Measurements from ENCODE around the gene SLC9A9. TPM values are rescaled to one million over a fixed set of nuclear protein-coding genes. Genes with fewer than 3 reads are reported as not detected.

Gene SLC9A9
- total RNA-seq, 4 donors from 2014 or later, result 1.7 to 8.2 (median 3.6) TPM

GRCh38 chr3:143220741-143221140, 627.5 kb downstream of the SLC9A9 start:
- no peak for DNase-seq
- intact Hi-C loops (cut with DNase I; ENCODE audit: low total_unique reads), result no loop called here
- H3K9me3 ChIP-seq, result no peaks in the 10 kb centered on the region
- TF ChIP-seq CTCF (IDR thresholded peaks at IDR 0.05 in 4 of 5, conservative IDR thresholded peaks at IDR 0.05 in 1 of 5) (no peak), POLR2A (IDR thresholded peaks at IDR 0.05) (no peak)
- no peak for ATAC-seq
- in situ Hi-C loops (cut with MboI; ENCODE audit: low sequenced_read_pairs in 4 of 4), result no loop called here
- no peak overlapping the region for H3K4me3 ChIP-seq
- no peaks in the 10 kb centered on the region for H3K36me3 ChIP-seq
- no peaks in the 10 kb centered on the region for H3K4me1 ChIP-seq
- no peak overlapping the region for H3K27ac ChIP-seq
- no peaks in the 10 kb centered on the region for H3K27me3 ChIP-seq

DNA sequence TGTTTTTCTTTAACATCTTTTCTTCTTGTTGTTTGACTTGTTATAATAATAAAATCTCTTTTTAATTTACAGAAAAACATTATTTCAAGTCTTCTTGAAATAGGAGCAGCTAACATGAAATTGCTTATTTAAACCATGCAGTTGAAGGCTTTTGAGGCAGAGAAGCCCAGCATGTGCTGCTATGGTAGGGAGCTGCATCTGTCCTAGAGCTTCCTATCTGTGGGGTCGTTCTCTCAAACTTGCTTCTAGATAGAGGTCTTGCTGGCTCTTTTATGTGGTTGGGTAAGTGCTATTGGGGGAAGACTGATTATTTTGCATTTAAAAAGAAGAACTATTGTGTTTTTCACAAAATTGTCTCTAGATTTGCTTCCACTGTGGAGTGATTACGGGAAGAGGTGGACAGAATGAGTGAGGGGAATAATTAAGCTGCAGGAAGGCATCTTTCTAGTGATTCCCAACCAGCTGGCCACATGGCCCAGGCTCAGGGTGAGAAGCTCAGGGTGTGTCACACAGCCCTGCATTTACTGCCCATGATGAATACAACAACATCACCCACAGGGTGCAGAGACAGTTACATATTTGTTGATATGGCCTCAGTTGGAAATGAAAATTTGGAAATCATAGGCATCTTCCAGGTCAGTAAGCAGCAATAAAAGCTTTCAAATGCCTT, 630.0 kb downstream of the SLC9A9 start:
- Histone ChIP-seq H3K4me1 (no peaks in the 10 kb centered on the region), H3K9me3 (no peaks in the 10 kb centered on the region), H3K4me3 (no peak overlapping the region), H3K27ac (no peak overlapping the region), H3K36me3 (no peaks in the 10 kb centered on the region), H3K27me3 (no peaks in the 10 kb centered on the region)
- intact Hi-C loops (cut with DNase I; ENCODE audit: low total_unique reads), result no loop called here
- DNase-seq (no peak), ATAC-seq (no peak)
- in situ Hi-C loops (cut with MboI; ENCODE audit: low sequenced_read_pairs in 4 of 4), result no loop called here
- TF ChIP-seq POLR2A (IDR thresholded peaks at IDR 0.05) (no peak), CTCF (IDR thresholded peaks at IDR 0.05 in 4 of 5, conservative IDR thresholded peaks at IDR 0.05 in 1 of 5) (no peak)

GRCh38 chr3:143217283-143217682, 631.0 kb downstream of the SLC9A9 start:
- Histone ChIP-seq H3K36me3 (no peaks in the 10 kb centered on the region), H3K4me1 (no peaks in the 10 kb centered on the region), H3K4me3 (no peak overlapping the region), H3K27me3 (no peaks in the 10 kb centered on the region), H3K27ac (no peak overlapping the region), H3K9me3 (no peaks in the 10 kb centered on the region)
- no peak for TF ChIP-seq POLR2A (IDR thresholded peaks at IDR 0.05)
- TF ChIP-seq CTCF (IDR thresholded peaks at IDR 0.05 in 4 of 5, conservative IDR thresholded peaks at IDR 0.05 in 1 of 5), result no peak
- no peak for ATAC-seq
- intact Hi-C loops (cut with DNase I; ENCODE audit: low total_unique reads), result no loop called here
- no peak for DNase-seq
- in situ Hi-C loops (cut with MboI; ENCODE audit: low sequenced_read_pairs in 4 of 4), result no loop called here

- Histone ChIP-seq H3K4me3 (no peak overlapping the region), H3K36me3 (no peaks in the 10 kb centered on the region), H3K9me3 (no peaks in the 10 kb centered on the region), H3K27ac (no peak overlapping the region), H3K27me3 (no peaks in the 10 kb centered on the region), H3K4me1 (no peaks in the 10 kb centered on the region)
- in situ Hi-C loops (cut with MboI; ENCODE audit: low sequenced_read_pairs in 4 of 4), result no loop called here
- intact Hi-C loops (cut with DNase I; ENCODE audit: low total_unique reads), result no loop called here
- no peak for ATAC-seq
- no peak for DNase-seq
- no peak for TF ChIP-seq CTCF (IDR thresholded peaks at IDR 0.05 in 4 of 5, conservative IDR thresholded peaks at IDR 0.05 in 1 of 5)
- no peak for TF ChIP-seq POLR2A (IDR thresholded peaks at IDR 0.05)
Observed at GRCh38 chr3:143216709-143217182, 631.5 kb downstream of the SLC9A9 start.

Other genes with a start within 250 kb of the SLC9A9 start
- 10 to 100 TPM in 3 of 4 donors, 1 to 10 TPM in 1; 7.7 to 14.1 (median 10.4) TPM for gene DIPK2A, start 123.4 kb upstream of the SLC9A9 start, total RNA-seq